ENCODE results near the gene KCNK7. TPM values are rescaled to one million over a fixed set of nuclear protein-coding genes. Genes with fewer than 3 reads are reported as not detected.

KCNK7 gene
- total RNA-seq, 1 experiment from 2014 or later: 0.61 TPM

DNA sequence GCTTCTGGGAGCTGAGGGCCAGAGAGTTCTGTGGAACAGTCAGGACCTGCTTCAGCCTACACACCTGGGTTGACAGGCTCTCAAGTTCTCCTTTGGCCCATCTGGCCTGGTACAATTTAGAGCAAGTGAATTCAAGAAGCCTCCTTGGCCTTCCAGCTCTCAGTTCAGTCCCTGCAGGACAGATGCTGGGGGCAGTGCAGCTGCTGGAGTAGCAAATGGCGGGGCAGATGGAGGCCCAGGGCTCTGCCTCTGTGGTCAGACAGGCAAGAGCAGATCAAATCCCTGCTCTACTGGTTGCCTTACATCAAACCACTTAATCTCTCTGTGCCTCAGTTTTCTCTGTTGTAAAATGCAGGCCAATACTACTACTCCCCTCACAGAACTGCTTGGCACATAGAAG lies 8.7 kb upstream of the KCNK7 start:
- Histone ChIP-seq H3K9ac (ENCODE audit: low read length) (no peak overlapping the region), H3K79me2 (ENCODE audit: insufficient read depth, low read length) (no peaks in the 10 kb centered on the region), H3K9me3 (ENCODE audit: control insufficient read depth in 1 of 2, insufficient read depth in 1 of 2, low read depth in 1 of 2, low read length in 2 of 2) (no peaks in the 10 kb centered on the region), H3K9me2 (ENCODE audit: insufficient read depth) (no peaks in the 10 kb centered on the region), H3K4me3 (replicated peaks in 1 of 2; ENCODE audit: low read depth in 1 of 2, low read length in 2 of 2) (no peak overlapping the region), H3K4me2 (ENCODE audit: low read length) (no peak overlapping the region), H3K27me3 (ENCODE audit: insufficient read depth, low read length) (no peaks in the 10 kb centered on the region), H2AFZ (ENCODE audit: low read depth, low read length, poor library complexity, severe bottlenecking) (no peak overlapping the region), H3K36me3 (ENCODE audit: control insufficient read depth in 1 of 2, insufficient read depth in 2 of 2, low read length in 2 of 2) (peaks cover 14 to 16% of the 10 kb centered on the region in 2 experiments; a peak in 3 of 4 replicates), H3K4me1 (ENCODE audit: control insufficient read depth in 1 of 2, insufficient read depth in 2 of 2, low read length in 2 of 2) (peaks cover 8 to 17% of the 10 kb centered on the region in 2 experiments; a peak in 3 of 4 replicates), H4K20me1 (ENCODE audit: insufficient read depth) (no peaks in the 10 kb centered on the region), H3K27ac (ENCODE audit: low read depth, low read length) (no peak overlapping the region)
- DNase-seq (ENCODE audit: low read depth, low spot score) (no peak), ATAC-seq (no peak)
- POLR2A ChIA-PET: no interaction called here
- no TSS peak for BruUV-seq (replicated peaks)
- RAD21 ChIA-PET (ENCODE audit: low non-redundant PET in 1 of 2, low total read pairs in 2 of 2, uncharacterized antibody in 2 of 2, unreplicated experiment in 2 of 2): no interaction called here
- no peak for TF ChIP-seq ZFX (IDR thresholded peaks at IDR 0.05)
- no peak for TF ChIP-seq FOSL1 (IDR thresholded peaks at IDR 0.05; ENCODE audit: low read depth)
- TF ChIP-seq RAD21 (IDR thresholded peaks at IDR 0.05; ENCODE audit: low read depth): no peak
- no peak for TF ChIP-seq POLR2A (IDR thresholded peaks at IDR 0.05; ENCODE audit: borderline replicate concordance, extremely low read depth, insufficient read depth, insufficient read length)
- TF ChIP-seq, protein P1, sequence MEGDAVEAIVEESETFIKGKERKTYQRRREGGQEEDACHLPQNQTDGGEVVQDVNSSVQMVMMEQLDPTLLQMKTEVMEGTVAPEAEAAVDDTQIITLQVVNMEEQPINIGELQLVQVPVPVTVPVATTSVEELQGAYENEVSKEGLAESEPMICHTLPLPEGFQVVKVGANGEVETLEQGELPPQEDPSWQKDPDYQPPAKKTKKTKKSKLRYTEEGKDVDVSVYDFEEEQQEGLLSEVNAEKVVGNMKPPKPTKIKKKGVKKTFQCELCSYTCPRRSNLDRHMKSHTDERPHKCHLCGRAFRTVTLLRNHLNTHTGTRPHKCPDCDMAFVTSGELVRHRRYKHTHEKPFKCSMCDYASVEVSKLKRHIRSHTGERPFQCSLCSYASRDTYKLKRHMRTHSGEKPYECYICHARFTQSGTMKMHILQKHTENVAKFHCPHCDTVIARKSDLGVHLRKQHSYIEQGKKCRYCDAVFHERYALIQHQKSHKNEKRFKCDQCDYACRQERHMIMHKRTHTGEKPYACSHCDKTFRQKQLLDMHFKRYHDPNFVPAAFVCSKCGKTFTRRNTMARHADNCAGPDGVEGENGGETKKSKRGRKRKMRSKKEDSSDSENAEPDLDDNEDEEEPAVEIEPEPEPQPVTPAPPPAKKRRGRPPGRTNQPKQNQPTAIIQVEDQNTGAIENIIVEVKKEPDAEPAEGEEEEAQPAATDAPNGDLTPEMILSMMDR (IDR thresholded peaks at IDR 0.05 in 2 of 3, conservative IDR thresholded peaks at IDR 0.05 in 1 of 3; ENCODE audit: borderline replicate concordance in 1 of 3, insufficient read depth in 1 of 3, low read depth in 2 of 3, low read length in 2 of 3): no peak
- TF ChIP-seq JUND (IDR thresholded peaks at IDR 0.05): no peak
- TF ChIP-seq ZNF274 (IDR thresholded peaks at IDR 0.05; ENCODE audit: low read depth, low read length): no peak
- no peak for TF ChIP-seq EZH2 (IDR thresholded peaks at IDR 0.05)
- no peak for TF ChIP-seq SIN3A (IDR thresholded peaks at IDR 0.05; ENCODE audit: low read depth)
- no peak for TF ChIP-seq CEBPB (IDR thresholded peaks at IDR 0.05; ENCODE audit: low read depth)
- no peak for TF ChIP-seq SRF (IDR thresholded peaks at IDR 0.05; ENCODE audit: low read depth)
- no peak for TF ChIP-seq EGR1 (IDR thresholded peaks at IDR 0.05; ENCODE audit: low read depth)
- TF ChIP-seq, protein P2, sequence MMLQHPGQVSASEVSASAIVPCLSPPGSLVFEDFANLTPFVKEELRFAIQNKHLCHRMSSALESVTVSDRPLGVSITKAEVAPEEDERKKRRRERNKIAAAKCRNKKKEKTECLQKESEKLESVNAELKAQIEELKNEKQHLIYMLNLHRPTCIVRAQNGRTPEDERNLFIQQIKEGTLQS (IDR thresholded peaks at IDR 0.05): no peak
- TF ChIP-seq POLR2AphosphoS5 (IDR thresholded peaks at IDR 0.05; ENCODE audit: low read depth, low read length): no peak
- TF ChIP-seq CBX3 (IDR thresholded peaks at IDR 0.05; ENCODE audit: low read depth): no peak
- TF ChIP-seq EZH2phosphoT487 (IDR thresholded peaks at IDR 0.05; ENCODE audit: borderline replicate concordance): no peak
- TF ChIP-seq ELF1 (IDR thresholded peaks at IDR 0.05; ENCODE audit: borderline replicate concordance, low read depth): no peak
- CTCF ChIA-PET: interaction anchor here (1.1 kb wide), 1 partner anchor 31 kb away, joined by 3 read pairs; no protein-coding TSS in a partner anchor
- intact Hi-C loops (cut with micrococcal nuclease): no loop called here
